Neural cell (in vitro differentiated cells): ENCODE data around the gene OR51S1. TPM values are rescaled to one million over a fixed set of nuclear protein-coding genes. Genes with fewer than 3 reads are reported as not detected.

Source experiments
- H2AFZ ChIP-seq: fragments of 200-600, 300-800 bp; sonication (generic), shearing (Covaris generic); 2 replicates; pipeline ENCODE4 v1.6.0; 2014; ENCODE audit warnings: low read depth, mild to moderate bottlenecking, antibody characterized with exemption, low read length, moderate library complexity
- H3F3A ChIP-seq: fragments of 200-600 bp; shearing (Covaris generic); 2 replicates; pipeline ENCODE4 v1.6.1; 2016; ENCODE audit warnings: mild to moderate bottlenecking, moderate library complexity, mixed read lengths, antibody characterized with exemption, low read length; ENCODE audit not compliant: insufficient read depth, poor library complexity, severe bottlenecking
- H3K27ac ChIP-seq: fragments of 200-600, 300-800 bp; sonication (generic), shearing (Covaris generic); 2 replicates; pipeline ENCODE4 v1.5.1; 2014; ENCODE audit warnings: mild to moderate bottlenecking, low read length, moderate library complexity
- H3K27me3 ChIP-seq: fragments of 300-800, 200-600 bp; sonication (generic), shearing (Covaris generic); 2 replicates; pipeline ENCODE4 v1.6.0; 2014; ENCODE audit warnings: mild to moderate bottlenecking, low read depth, low read length, moderate library complexity; ENCODE audit not compliant: insufficient read depth
- H3K36me3 ChIP-seq: fragments of 300-800, 200-600 bp; sonication (generic), shearing (Covaris generic); 2 replicates; pipeline ENCODE4 v1.5.1; 2014; ENCODE audit warnings: mild to moderate bottlenecking, antibody characterized with exemption, low read length, moderate library complexity; ENCODE audit not compliant: insufficient read depth
- H3K4me2 ChIP-seq: fragments of 300-800, 200-600 bp; sonication (generic), shearing (Covaris generic); 2 replicates; pipeline ENCODE4 v1.6.0; 2014; ENCODE audit warnings: mild to moderate bottlenecking, low read length
- H3K4me3 ChIP-seq: fragments of 300-800, 200-600 bp; sonication (generic), shearing (Covaris generic); 2 replicates; pipeline ENCODE4 v1.5.1; 2014; ENCODE audit warnings: mild to moderate bottlenecking, low read length, moderate library complexity
- H3K79me2 ChIP-seq: fragments of 200-600 bp; shearing (Covaris generic); replicated peaks from 2 replicates; pipeline ENCODE4 v1.6.0; 2014; ENCODE audit warnings: mild to moderate bottlenecking, low read length, moderate library complexity; ENCODE audit not compliant: insufficient read depth
- H3K9ac ChIP-seq: fragments of 300-800, 200-600 bp; sonication (generic), shearing (Covaris generic); 2 replicates; pipeline ENCODE4 v1.6.1; 2016; ENCODE audit warnings: mild to moderate bottlenecking, low read length, mixed read lengths
- H3K9me2 ChIP-seq: fragments of 200-600 bp; shearing (Covaris generic); 2 replicates; pipeline ENCODE4 v1.6.1; 2016; ENCODE audit warnings: mild to moderate bottlenecking, low read length, mixed read lengths; ENCODE audit not compliant: insufficient read depth
- H3K9me3 ChIP-seq: fragments of 200-600, 300-800 bp; sonication (generic), shearing (Covaris generic); 2 replicates; pipeline ENCODE4 v1.6.1; 2016; ENCODE audit warnings: mild to moderate bottlenecking, mixed run types, low read length, moderate library complexity, mixed read lengths
- H4K20me1 ChIP-seq: fragments of 200-600 bp; shearing (Covaris generic); 2 replicates; pipeline ENCODE4 v1.6.1; 2016; ENCODE audit warnings: mild to moderate bottlenecking, mixed run types; ENCODE audit not compliant: insufficient read depth
- CTCF ChIP-seq: fragments of 450-650 bp; IDR thresholded peaks from 2 replicates; pipeline ENCODE4 v1.5.1; 2014; ENCODE audit warnings: antibody characterized with exemption, mild to moderate bottlenecking, moderate library complexity; ENCODE audit not compliant: poor library complexity, severe bottlenecking
- EP300 ChIP-seq: fragments of 450-650 bp; conservative IDR thresholded peaks from 2 replicates; pipeline ENCODE4 v1.6.1; 2014; ENCODE audit warnings: antibody characterized with exemption, mild to moderate bottlenecking, moderate library complexity; ENCODE audit not compliant: poor library complexity, severe bottlenecking
- EZH2 ChIP-seq: fragments of 200-600, 300-800 bp; shearing (Covaris generic), sonication (generic); IDR thresholded peaks from 2 replicates; pipeline ENCODE4 v1.6.1; 2014; ENCODE audit warnings: antibody characterized with exemption, low read length, borderline replicate concordance, mild to moderate bottlenecking; ENCODE audit not compliant: insufficient read depth, poor library complexity, severe bottlenecking
- MXI1 ChIP-seq: fragments of 450-650 bp; conservative IDR thresholded peaks from 2 replicates; pipeline ENCODE4 v1.6.1; 2014; ENCODE audit warnings: antibody characterized with exemption, mild to moderate bottlenecking; ENCODE audit not compliant: poor library complexity, severe bottlenecking
- POLR2AphosphoS5 ChIP-seq: IDR thresholded peaks from 2 replicates; pipeline ENCODE4 v1.6.1; 2012
- RAD21 ChIP-seq: fragments of 450-650 bp; conservative IDR thresholded peaks from 2 replicates; pipeline ENCODE4 v1.6.1; 2014; ENCODE audit warnings: antibody characterized with exemption, mild to moderate bottlenecking, moderate library complexity
- REST ChIP-seq: IDR thresholded peaks from 2 replicates; pipeline ENCODE4 v1.6.1; 2012; ENCODE audit warnings: borderline replicate concordance
- SMC3 ChIP-seq: fragments of 450-650 bp; conservative IDR thresholded peaks from 2 replicates; pipeline ENCODE4 v1.6.1; 2014; ENCODE audit warnings: antibody characterized with exemption, mild to moderate bottlenecking, moderate library complexity; ENCODE audit not compliant: poor library complexity
- TAF1 ChIP-seq: IDR thresholded peaks from 2 replicates; pipeline ENCODE4 v1.6.1; 2012; ENCODE audit warnings: low read depth
- polyA plus RNA-seq: library from polyadenylated mRNA; depleted of rRNA; stranded (reverse); fragments of >200 nt; gene quantifications from 2 replicates; pipeline ENCODE4 v1.2.3, GENCODE V29; 2014

The OR51S1 gene
- polyA plus RNA-seq, 1 donor from 2014 or later, result not detected

DNA sequence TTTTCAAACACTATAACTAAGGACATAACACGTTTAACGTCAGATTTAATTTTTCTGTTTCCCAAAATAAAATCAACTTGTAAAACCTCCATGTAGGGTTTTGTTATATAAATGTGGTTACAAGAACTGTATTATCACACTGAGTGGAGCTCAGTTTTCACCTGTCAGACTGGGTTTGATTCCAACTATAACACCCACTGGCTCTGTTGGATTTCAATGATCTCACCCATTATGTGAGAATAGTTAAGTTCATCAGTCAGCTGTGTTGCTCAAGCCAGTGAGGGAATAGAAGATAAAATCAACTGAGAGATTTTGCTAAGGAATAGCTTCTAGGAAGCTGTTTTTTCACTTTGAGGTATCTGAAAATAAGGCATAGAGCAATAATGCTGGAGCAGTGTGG, 39.8 kb downstream of the OR51S1 start:
- H3K9me3 ChIP-seq, result no peaks in the 10 kb centered on the region
- no peak for TF ChIP-seq POLR2AphosphoS5
- TF ChIP-seq TAF1, result no peak
- no peak for TF ChIP-seq CTCF
- TF ChIP-seq EP300, result no peak
- no peak for TF ChIP-seq MXI1
- no peaks in the 10 kb centered on the region for H3K9me2 ChIP-seq
- no peaks in the 10 kb centered on the region for H3F3A ChIP-seq
- no peaks in the 10 kb centered on the region for H3K79me2 ChIP-seq
- H3K9ac ChIP-seq, result no peak overlapping the region
- H3K27ac ChIP-seq, result no peak overlapping the region
- no peak overlapping the region for H3K4me2 ChIP-seq
- H2AFZ ChIP-seq, result no peak overlapping the region
- H3K4me3 ChIP-seq, result no peak overlapping the region
- H3K27me3 ChIP-seq, result no peaks in the 10 kb centered on the region
- no peaks in the 10 kb centered on the region for H3K36me3 ChIP-seq
- no peaks in the 10 kb centered on the region for H4K20me1 ChIP-seq

DNA sequence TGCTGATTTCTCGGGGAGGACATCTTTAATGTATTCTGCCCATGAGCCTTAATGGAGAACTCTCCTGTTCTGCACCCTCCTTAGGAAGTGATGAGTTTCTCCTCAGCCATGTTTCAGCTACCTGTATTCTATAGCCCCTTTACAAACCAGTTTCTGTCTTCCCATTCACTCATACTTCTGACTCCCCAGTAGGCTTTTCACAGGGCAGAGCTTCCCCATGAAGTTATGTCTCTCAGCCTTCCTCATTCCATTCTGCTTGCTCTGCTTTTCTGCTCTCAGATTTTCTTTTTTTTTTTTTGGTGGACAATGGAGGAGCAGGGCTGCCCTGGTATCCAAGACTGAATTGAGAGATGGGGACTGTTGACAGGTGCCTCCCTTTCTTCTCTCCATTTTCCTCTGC, 40.5 kb downstream of the OR51S1 start:
- no peak overlapping the region for H3K9ac ChIP-seq
- H3K27ac ChIP-seq, result no peak overlapping the region
- H3K9me3 ChIP-seq, result no peaks in the 10 kb centered on the region
- H3K4me2 ChIP-seq, result no peak overlapping the region
- H3K79me2 ChIP-seq, result no peaks in the 10 kb centered on the region
- H3K9me2 ChIP-seq, result no peaks in the 10 kb centered on the region
- no peak overlapping the region for H2AFZ ChIP-seq
- H4K20me1 ChIP-seq, result no peaks in the 10 kb centered on the region
- no peaks in the 10 kb centered on the region for H3K27me3 ChIP-seq
- H3K4me3 ChIP-seq, result no peak overlapping the region
- TF ChIP-seq RAD21, result no peak
- TF ChIP-seq POLR2AphosphoS5, result no peak
- TF ChIP-seq CTCF, result no peak
- TF ChIP-seq MXI1, result no peak
- no peaks in the 10 kb centered on the region for H3K36me3 ChIP-seq
- H3F3A ChIP-seq, result no peaks in the 10 kb centered on the region

GRCh38 chr11:4804280-4804679, 44.7 kb downstream of the OR51S1 start, which contains the start of gene OR52R1:
TSS of gene OR52R1 (minus strand) at chr11:4804380. CDS start at chr11:4804380, 0 bp downstream.
- no peak within 1 kb of the TSS for H3K9ac ChIP-seq
- H3K36me3 ChIP-seq, result no peaks in the 10 kb centered on the region
- H3K9me3 ChIP-seq, result no peaks in the 10 kb centered on the region
- no peaks in the 10 kb centered on the region for H4K20me1 ChIP-seq
- no peak within 1 kb of the TSS for H2AFZ ChIP-seq
- H3F3A ChIP-seq, result no peaks in the 10 kb centered on the region
- H3K9me2 ChIP-seq, result no peaks in the 10 kb centered on the region
- H3K27me3 ChIP-seq, result no peaks in the 10 kb centered on the region
- TF ChIP-seq MXI1, result no peak
- no peak for TF ChIP-seq CTCF
- TF ChIP-seq EZH2, result no peak
- TF ChIP-seq POLR2AphosphoS5, result no peak
- no peak for TF ChIP-seq RAD21
- no peak for TF ChIP-seq REST
- TF ChIP-seq EP300, result no peak
- TF ChIP-seq SMC3, result no peak
- TF ChIP-seq TAF1, result no peak
- no peaks in the 10 kb centered on the region for H3K79me2 ChIP-seq
- H3K27ac ChIP-seq, result no peak within 1 kb of the TSS
- no peak within 1 kb of the TSS for H3K4me2 ChIP-seq
- H3K4me3 ChIP-seq, result no peak within 1 kb of the TSS
